Adrenal gland (tissue), 5 donors: ENCODE results near the gene TMEM94.

Experiments
- POLR2A ChIP-seq, 2 donors: fragments of 450-650 bp; IDR thresholded peaks; one replicate each; pipeline ENCODE4 v1.6.1; 2017; ENCODE audit warnings: antibody characterized with exemption in 2 of 2, mild to moderate bottlenecking in 2 of 2, moderate library complexity in 1 of 2
- TF ChIP-seq, protein P1 (sequence below), 6 experiments: fragments of 450-650 bp in 4 of 6; fragments of 200-600 bp in 2 of 6; sonication (generic) in 1 of 6; IDR thresholded peaks; 1 replicate in 5 of 6; 2 replicates in 1 of 6; pipeline versions ENCODE4 v1.5.1 to v1.8.0; 2016 to 2021; ENCODE audit warnings: antibody characterized with exemption in 6 of 6, mild to moderate bottlenecking in 2 of 6, moderate library complexity in 1 of 6
- donor health status: DM: no; HTN: no; CAD: no.

DNA sequence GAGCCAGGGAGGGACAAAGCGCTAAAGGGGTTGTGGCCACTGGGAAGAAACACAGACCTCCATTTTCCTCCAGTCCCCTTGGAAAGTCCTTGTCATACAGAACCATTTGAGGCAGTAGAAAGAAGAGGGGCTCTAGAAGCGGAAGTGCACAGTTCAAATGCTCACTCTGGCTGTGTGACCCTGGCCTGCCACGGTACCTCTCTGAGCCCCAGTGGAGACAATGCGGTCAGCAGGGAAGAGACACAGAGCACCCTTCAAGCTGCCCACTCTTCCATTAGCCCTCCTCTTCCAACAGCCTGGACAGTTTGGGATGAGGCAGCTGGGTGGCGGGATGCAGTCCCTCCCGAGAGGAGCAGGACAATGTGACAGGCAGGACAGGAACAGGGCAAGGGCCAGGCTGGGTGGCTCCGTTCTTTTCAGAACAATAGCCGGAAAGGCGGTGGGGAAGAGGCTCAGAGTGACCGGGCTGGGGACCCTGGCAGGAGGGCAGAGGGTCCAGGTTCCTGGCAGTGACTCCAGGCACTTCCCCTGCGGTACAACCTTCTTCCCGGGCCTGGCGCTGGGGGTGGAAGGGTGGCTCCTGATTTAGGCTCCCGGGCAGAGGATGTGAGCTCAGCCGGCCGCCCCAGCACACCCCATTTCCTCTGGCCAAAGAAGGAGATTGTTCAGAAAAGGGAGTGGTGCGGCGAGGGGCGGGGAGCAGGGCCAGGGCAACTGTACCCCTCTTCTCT, 53.3 kb downstream of the TMEM94 start:
- TF ChIP-seq, protein P1, sequence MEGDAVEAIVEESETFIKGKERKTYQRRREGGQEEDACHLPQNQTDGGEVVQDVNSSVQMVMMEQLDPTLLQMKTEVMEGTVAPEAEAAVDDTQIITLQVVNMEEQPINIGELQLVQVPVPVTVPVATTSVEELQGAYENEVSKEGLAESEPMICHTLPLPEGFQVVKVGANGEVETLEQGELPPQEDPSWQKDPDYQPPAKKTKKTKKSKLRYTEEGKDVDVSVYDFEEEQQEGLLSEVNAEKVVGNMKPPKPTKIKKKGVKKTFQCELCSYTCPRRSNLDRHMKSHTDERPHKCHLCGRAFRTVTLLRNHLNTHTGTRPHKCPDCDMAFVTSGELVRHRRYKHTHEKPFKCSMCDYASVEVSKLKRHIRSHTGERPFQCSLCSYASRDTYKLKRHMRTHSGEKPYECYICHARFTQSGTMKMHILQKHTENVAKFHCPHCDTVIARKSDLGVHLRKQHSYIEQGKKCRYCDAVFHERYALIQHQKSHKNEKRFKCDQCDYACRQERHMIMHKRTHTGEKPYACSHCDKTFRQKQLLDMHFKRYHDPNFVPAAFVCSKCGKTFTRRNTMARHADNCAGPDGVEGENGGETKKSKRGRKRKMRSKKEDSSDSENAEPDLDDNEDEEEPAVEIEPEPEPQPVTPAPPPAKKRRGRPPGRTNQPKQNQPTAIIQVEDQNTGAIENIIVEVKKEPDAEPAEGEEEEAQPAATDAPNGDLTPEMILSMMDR (IDR thresholded peaks at IDR 0.05): no peak
- peak in 1 of 2 donors; percentile 22 for TF ChIP-seq POLR2A (IDR thresholded peaks at IDR 0.05)
